HCT116 (cell line): ENCODE data around the gene NIBAN1. TPM values are rescaled to one million over a fixed set of nuclear protein-coding genes. Genes with fewer than 3 reads are reported as not detected.

Source experiments
- ATAC-seq: fragments of 200-7000 bp; cut with Tn5 transposase; 2 replicates; pipeline ENCODE4 v1.9.1; 2020; ENCODE audit warnings: mild to moderate bottlenecking, moderate library complexity
- BruUV-seq: library from RNA; stranded (reverse); fragments of 400-500 nt; replicated peaks from 2 replicates; lab custom pipeline; 2021; lab: Mats Ljungman, UMichigan
- CTCF ChIA-PET: fragments of 300-600 bp; sonication (Branson Sonifier 250); formaldehyde crosslinking; loops from one replicate; lab custom pipeline; 2021; ENCODE audit warnings: antibody characterized with exemption; lab: Charles Lee
- POLR2A ChIA-PET: fragments of 300-600, 350-600 bp; sonication (Branson Sonifier 250); formaldehyde crosslinking; loops from one replicate; lab custom pipeline; 2021; ENCODE audit warnings: antibody characterized with exemption; lab: Charles Lee
- RAD21 ChIA-PET, 2 experiments: fragments of 300-600 bp; sonication (Branson Sonifier 250); formaldehyde crosslinking; loops; one replicate each; lab custom pipeline; 2023; ENCODE audit warnings: low total read pairs in 2 of 2; ENCODE audit not compliant: uncharacterized antibody in 2 of 2, unreplicated experiment in 2 of 2, low non-redundant PET in 1 of 2; lab: Charles Lee
- DNase-seq: peaks from one replicate; pipeline ENCODE4 v3.0.0-alpha.2; 2010; ENCODE audit warnings: low read depth, low spot score
- H2AFZ ChIP-seq: fragments of 200-600 bp; shearing (Covaris generic), sonication (generic); 2 replicates; pipeline ENCODE4 v1.6.1; 2017; ENCODE audit warnings: low read depth, mixed run types, mixed read lengths, antibody characterized with exemption, low read length; ENCODE audit not compliant: poor library complexity, severe bottlenecking
- H3K27ac ChIP-seq: 2 replicates; pipeline ENCODE4 v1.5.1; 2012; ENCODE audit warnings: low read depth, low read length
- H3K27me3 ChIP-seq: fragments of 200-600 bp; sonication (generic); 2 replicates; pipeline ENCODE4 v1.6.1; 2016; ENCODE audit warnings: mixed run types, low read length, mixed read lengths; ENCODE audit not compliant: insufficient read depth
- H3K36me3 ChIP-seq, 2 experiments: fragments of 200-500 bp in 1 of 2; fragments of 200-600 bp in 1 of 2; sonication (Bioruptor generic) in 1 of 2; sonication (generic) in 1 of 2; 2 replicates each; pipeline versions ENCODE4 v1.5.1 to v1.6.1; 2014 to 2016; ENCODE audit warnings: low read length in 2 of 2, inconsistent platforms in 1 of 2, mixed read lengths in 1 of 2, mixed run types in 1 of 2; ENCODE audit not compliant: insufficient read depth in 2 of 2, control insufficient read depth in 1 of 2
- H3K4me1 ChIP-seq, 2 experiments: fragments of 200-600 bp in 1 of 2; sonication (generic) in 1 of 2; 2 replicates each; pipeline versions ENCODE4 v1.5.1 to v1.6.1; 2012 to 2017; ENCODE audit warnings: low read length in 2 of 2, inconsistent platforms in 1 of 2, mild to moderate bottlenecking in 1 of 2, mixed read lengths in 1 of 2, mixed run types in 1 of 2, moderate library complexity in 1 of 2; ENCODE audit not compliant: insufficient read depth in 2 of 2, control insufficient read depth in 1 of 2
- H3K4me2 ChIP-seq: fragments of 200-600 bp; sonication (generic); 2 replicates; pipeline ENCODE4 v1.6.1; 2017; ENCODE audit warnings: mixed run types, low read length, mixed read lengths
- H3K4me3 ChIP-seq, 2 experiments: fragments of 200-600 bp in 1 of 2; sonication (generic) in 1 of 2; replicated peaks in 1 of 2; 2 replicates each; pipeline ENCODE4 v1.5.1; 2011 to 2016; ENCODE audit warnings: low read length in 2 of 2, control low read depth in 1 of 2, low read depth in 1 of 2, mild to moderate bottlenecking in 1 of 2, mixed read lengths in 1 of 2, mixed run types in 1 of 2
- H3K79me2 ChIP-seq: fragments of 200-600 bp; sonication (generic); 2 replicates; pipeline ENCODE4 v1.6.1; 2017; ENCODE audit warnings: mild to moderate bottlenecking, mixed run types, low read length, moderate library complexity, mixed read lengths; ENCODE audit not compliant: insufficient read depth
- H3K9ac ChIP-seq: fragments of 200-600 bp; sonication (generic); 2 replicates; pipeline ENCODE4 v1.6.1; 2016; ENCODE audit warnings: low read length, mixed read lengths
- H3K9me2 ChIP-seq: fragments of 200-600 bp; sonication (generic), shearing (Covaris generic); 2 replicates; pipeline ENCODE4 v1.6.1; 2017; ENCODE audit warnings: mixed run types, mild to moderate bottlenecking, moderate library complexity; ENCODE audit not compliant: insufficient read depth
- H3K9me3 ChIP-seq, 2 experiments: fragments of 200-500 bp in 1 of 2; fragments of 200-600 bp in 1 of 2; sonication (Bioruptor generic) in 1 of 2; sonication (generic) in 1 of 2; 2 replicates each; pipeline ENCODE4 v1.6.1; 2014 to 2017; ENCODE audit warnings: low read length in 2 of 2, mixed read lengths in 2 of 2, inconsistent platforms in 1 of 2, low read depth in 1 of 2, mild to moderate bottlenecking in 1 of 2, mixed run types in 1 of 2, moderate library complexity in 1 of 2; ENCODE audit not compliant: control insufficient read depth in 1 of 2, insufficient read depth in 1 of 2
- H4K20me1 ChIP-seq: fragments of 200-600 bp; sonication (generic), shearing (Covaris generic); 2 replicates; pipeline ENCODE4 v1.6.1; 2017; ENCODE audit warnings: mixed run types, mild to moderate bottlenecking, moderate library complexity; ENCODE audit not compliant: insufficient read depth
- EZH2phosphoT487 ChIP-seq: fragments of 200-600 bp; IDR thresholded peaks from 2 replicates; pipeline ENCODE4 v1.6.1; 2018; ENCODE audit warnings: antibody characterized with exemption, borderline replicate concordance
- MAX ChIP-seq: IDR thresholded peaks from 2 replicates; pipeline ENCODE4 v1.6.1; 2012
- REST ChIP-seq: IDR thresholded peaks from 2 replicates; pipeline ENCODE4 v1.6.1; 2012; ENCODE audit warnings: low read depth
- SP1 ChIP-seq: IDR thresholded peaks from 2 replicates; pipeline ENCODE4 v1.6.1; 2012; ENCODE audit warnings: low read depth
- SRF ChIP-seq: IDR thresholded peaks from 2 replicates; pipeline ENCODE4 v1.6.1; 2012; ENCODE audit warnings: low read depth
- TCF7L2 ChIP-seq: IDR thresholded peaks from 2 replicates; pipeline ENCODE4 v1.7.0; 2011; ENCODE audit warnings: borderline replicate concordance, inconsistent platforms; ENCODE audit not compliant: insufficient read depth, insufficient read length; ENCODE audit errors: extremely low read depth
- ZNF274 ChIP-seq: fragments of 200-500 bp; sonication (Bioruptor generic); IDR thresholded peaks from 2 replicates; pipeline ENCODE4 v1.6.1; 2014; ENCODE audit warnings: mild to moderate bottlenecking, low read depth, low read length, inconsistent platforms
- intact Hi-C: fragments of 100-400 bp; cut with micrococcal nuclease; formaldehyde crosslinking; loops from 2 replicates; pipeline ENCODE4 v1.10.0; 2022
- total RNA-seq: library from RNA; stranded (reverse); gene quantifications from one replicate; pipeline ENCODE4 v1.2.1, GENCODE V29; 2021; ENCODE audit not compliant: unreplicated experiment

NIBAN1 gene
- total RNA-seq, 1 experiment from 2014 or later = 10.3 TPM

- RAD21 ChIA-PET = no interaction called here
- H3K4me3 ChIP-seq = no peak overlapping the region
- TF ChIP-seq TCF7L2 (no peak), REST (no peak), ZNF274 (no peak), SP1 (no peak), MAX (no peak), SRF (no peak), EZH2phosphoT487 (no peak)
- TF ChIP-seq, all 23 proteins: peak for 0
- ChIA-PET POLR2A (no interaction called here), CTCF (no interaction called here)
- Histone ChIP-seq H3K27ac (no peak overlapping the region), H2AFZ (no peak overlapping the region), H3K79me2 (no peaks in the 10 kb centered on the region), H3K9ac (no peak overlapping the region), H3K27me3 (no peaks in the 10 kb centered on the region), H3K4me1 (peaks cover 0 to 3% of the 10 kb centered on the region in 2 experiments; a peak in 1 of 4 replicates), H3K9me2 (no peaks in the 10 kb centered on the region), H3K36me3 (no peaks in the 10 kb centered on the region), H3K9me3 (no peaks in the 10 kb centered on the region), H3K4me2 (no peak overlapping the region), H4K20me1 (no peaks in the 10 kb centered on the region)
- no peak for DNase-seq
- intact Hi-C loops = no loop called here
- ATAC-seq = no peak
- BruUV-seq = no TSS peak
These were observed 23.4 kb downstream of the NIBAN1 start for GRCh38 chr1:184950906-184951305.
